Skeletal muscle tissue (tissue), 4 donors: ENCODE measurements around the gene FOXL3. TPM values are rescaled to one million over a fixed set of nuclear protein-coding genes. Genes with fewer than 3 reads are reported as not detected.

Experiments used
- H3K27ac ChIP-seq: one replicate; pipeline ENCODE4 v1.7.0; 2013; ENCODE audit warnings: mild to moderate bottlenecking, low read depth, low read length, inconsistent platforms
- H3K27me3 ChIP-seq, 3 donors: one replicate each; pipeline ENCODE4 v1.7.0; 2013; ENCODE audit warnings: low read length in 3 of 3; ENCODE audit not compliant: control insufficient read depth in 3 of 3, insufficient read depth in 3 of 3
- H3K36me3 ChIP-seq, 3 donors: one replicate each; pipeline ENCODE4 v1.7.0; 2013; ENCODE audit warnings: low read length in 3 of 3; ENCODE audit not compliant: control insufficient read depth in 3 of 3, insufficient read depth in 3 of 3
- H3K4me1 ChIP-seq, 3 donors: one replicate each; pipeline ENCODE4 v1.7.0; 2013; ENCODE audit warnings: low read length in 3 of 3, mild to moderate bottlenecking in 3 of 3; ENCODE audit not compliant: control insufficient read depth in 3 of 3, insufficient read depth in 3 of 3
- H3K4me3 ChIP-seq, 3 donors: one replicate each; pipeline ENCODE4 v1.7.0; 2013; ENCODE audit warnings: low read length in 3 of 3
- H3K9ac ChIP-seq, 3 donors: one replicate each; pipeline ENCODE4 v1.7.0; 2013; ENCODE audit warnings: low read length in 3 of 3, mild to moderate bottlenecking in 3 of 3, moderate library complexity in 2 of 3, low read depth in 1 of 3
- H3K9me3 ChIP-seq, 3 donors: one replicate each; pipeline ENCODE4 v1.7.0; 2013; ENCODE audit warnings: low read length in 3 of 3; ENCODE audit not compliant: control insufficient read depth in 3 of 3
- total RNA-seq: library from RNA; depleted of rRNA; stranded (reverse); fragments of >200 nt; gene quantifications from one replicate; pipeline ENCODE4 v1.2.3, GENCODE V29; 2014
- donor health status: Osteomylitis.

The FOXL3 gene
- total RNA-seq, 1 donor from 2014 or later = not detected

DNA sequence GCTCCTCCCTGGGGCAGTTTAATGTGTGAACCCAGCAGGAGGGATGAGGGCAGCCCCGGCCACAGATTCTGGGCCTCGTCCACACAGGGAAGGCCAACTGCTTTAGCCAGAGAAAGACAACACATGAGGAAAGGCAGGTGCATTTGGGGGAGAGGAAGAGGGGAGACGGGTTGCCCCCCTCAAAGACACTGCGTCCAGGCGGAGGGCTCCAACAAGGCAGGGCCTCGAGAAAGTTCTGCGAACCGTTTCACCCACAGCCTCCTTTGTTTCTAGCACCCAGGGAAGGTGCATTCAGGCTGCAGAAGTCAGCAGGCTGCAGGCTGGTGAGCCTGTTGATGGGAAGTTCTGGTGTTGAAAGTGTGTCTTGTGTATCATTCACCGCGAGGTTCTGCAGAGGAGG, 10.1 kb downstream of the FOXL3 start:
- no peaks in the 10 kb centered on the region for H3K4me1 ChIP-seq
- peaks cover 15 to 33% (median 31%) of the 10 kb centered on the region in 3 donors for H3K27me3 ChIP-seq
- no peak overlapping the region for H3K4me3 ChIP-seq
- no peaks in the 10 kb centered on the region for H3K36me3 ChIP-seq
- peaks cover 0 to 4% (median 0%) of the 10 kb centered on the region in 3 donors for H3K9me3 ChIP-seq
- H3K27ac ChIP-seq = no peak overlapping the region
- H3K9ac ChIP-seq = no peak overlapping the region

DNA sequence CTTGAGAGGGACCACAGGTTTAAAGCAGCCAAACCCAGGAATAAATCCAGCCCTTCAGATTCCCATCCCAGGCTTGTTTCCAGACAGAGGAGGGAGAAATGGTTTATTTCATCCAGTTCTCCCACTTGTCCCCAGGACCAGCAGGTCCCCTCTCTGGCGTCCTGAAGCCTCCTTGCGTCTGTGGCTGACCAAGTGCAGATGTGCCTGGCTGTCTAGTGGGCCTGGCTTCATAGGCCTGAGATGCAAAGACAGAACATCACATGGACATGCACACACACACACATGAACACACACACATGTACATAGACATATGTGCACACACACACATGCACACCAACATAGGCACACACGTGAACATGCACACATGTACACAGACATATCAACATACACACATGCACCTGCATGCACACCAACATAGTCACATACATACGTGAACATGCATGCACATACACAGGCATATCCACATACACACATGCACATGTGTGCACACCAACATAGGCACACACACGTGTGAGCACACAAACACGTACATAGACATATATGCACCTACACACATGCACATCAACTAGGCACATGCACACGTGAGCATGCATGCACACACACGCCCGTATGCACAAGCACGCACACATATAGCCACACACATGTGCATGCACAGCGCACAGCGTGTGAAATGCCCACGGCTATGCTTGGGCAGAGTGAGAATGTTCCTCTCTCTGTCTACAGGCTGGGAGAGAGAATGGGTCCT, 10.7 kb downstream of the FOXL3 start:
- Histone ChIP-seq H3K9me3 (peaks cover 0 to 4% (median 0%) of the 10 kb centered on the region in 3 donors), H3K27me3 (peaks cover 12 to 31% (median 27%) of the 10 kb centered on the region in 3 donors), H3K9ac (no peak overlapping the region), H3K4me1 (no peaks in the 10 kb centered on the region), H3K36me3 (no peaks in the 10 kb centered on the region), H3K4me3 (no peak overlapping the region), H3K27ac (no peak overlapping the region)

GRCh38 chr7:301291-302053, 11.5 kb downstream of the FOXL3 start:
- no peak overlapping the region for H3K9ac ChIP-seq

GRCh38 chr7:302054-302992, 12.4 kb downstream of the FOXL3 start:
- Histone ChIP-seq H3K4me3 (no peak overlapping the region), H3K9ac (no peak overlapping the region)

More at GRCh38 chr7:301291-302053, 11.5 kb downstream of the FOXL3 start:
- peaks cover 12 to 30% (median 26%) of the 10 kb centered on the region in 3 donors for H3K27me3 ChIP-seq
- H3K9me3 ChIP-seq = peaks cover 0 to 4% (median 0%) of the 10 kb centered on the region in 3 donors
- no peaks in the 10 kb centered on the region for H3K36me3 ChIP-seq
- H3K4me1 ChIP-seq = no peaks in the 10 kb centered on the region
- H3K4me3 ChIP-seq = no peak overlapping the region
- H3K27ac ChIP-seq = no peak overlapping the region

GRCh38 chr7:303425-303824, 13.5 kb downstream of the FOXL3 start:
- Histone ChIP-seq H3K27ac (no peak overlapping the region), H3K9ac (no peak overlapping the region), H3K9me3 (peaks cover 0 to 4% (median 3%) of the 10 kb centered on the region in 3 donors), H3K4me3 (no peak overlapping the region), H3K4me1 (no peaks in the 10 kb centered on the region), H3K27me3 (peaks cover 12 to 22% (median 18%) of the 10 kb centered on the region in 3 donors), H3K36me3 (no peaks in the 10 kb centered on the region)

More at GRCh38 chr7:302054-302992, 12.4 kb downstream of the FOXL3 start:
- Histone ChIP-seq H3K36me3 (no peaks in the 10 kb centered on the region), H3K27me3 (peaks cover 12 to 29% (median 26%) of the 10 kb centered on the region in 3 donors), H3K27ac (no peak overlapping the region), H3K9me3 (peaks cover 0 to 4% (median 0%) of the 10 kb centered on the region in 3 donors), H3K4me1 (no peaks in the 10 kb centered on the region)

DNA sequence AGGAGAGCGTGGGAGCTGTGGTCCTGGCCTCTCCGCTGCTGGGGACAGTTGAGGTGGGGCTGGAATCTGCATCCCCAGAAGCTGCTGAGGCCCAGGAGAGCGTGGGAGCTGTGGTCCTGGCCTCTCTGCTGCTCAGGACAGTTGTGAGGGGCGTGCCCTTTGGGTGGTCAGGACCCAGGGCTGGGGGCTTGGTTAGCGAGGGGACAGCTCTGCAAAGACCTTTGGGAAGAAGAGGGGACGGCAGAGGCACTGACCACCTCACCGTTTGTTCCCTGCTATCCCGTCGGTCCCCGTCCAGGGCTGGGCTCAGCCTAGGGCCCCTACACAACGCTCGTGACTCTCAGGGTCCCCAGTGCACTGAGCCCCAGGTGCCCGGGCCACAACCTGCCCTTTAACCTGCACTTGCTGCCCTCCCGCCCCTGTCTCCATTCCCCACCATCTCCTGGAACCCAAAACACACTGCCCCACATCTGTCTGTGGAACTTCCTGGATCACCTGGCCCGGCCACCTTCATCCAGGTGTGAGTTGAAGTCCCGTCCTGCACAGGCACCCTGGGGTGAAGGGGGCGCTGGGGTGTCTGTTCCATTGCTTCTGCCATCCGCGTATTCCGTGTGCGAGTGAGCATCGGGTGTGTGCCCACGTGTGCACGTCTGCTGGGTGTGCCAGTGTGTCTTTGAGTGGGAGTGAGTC, 14.1 kb downstream of the FOXL3 start:
- H3K9me3 ChIP-seq = peaks cover 0 to 4% (median 3%) of the 10 kb centered on the region in 3 donors

GRCh38 chr7:304574-305409, 14.8 kb downstream of the FOXL3 start:
- H3K27ac ChIP-seq = no peak overlapping the region
- H3K9ac ChIP-seq = no peak overlapping the region
- H3K9me3 ChIP-seq = peaks cover 0 to 5% (median 3%) of the 10 kb centered on the region in 3 donors
- no peaks in the 10 kb centered on the region for H3K4me1 ChIP-seq
- H3K36me3 ChIP-seq = no peaks in the 10 kb centered on the region
- H3K27me3 ChIP-seq = peaks cover 12 to 22% (median 21%) of the 10 kb centered on the region in 3 donors
- no peak overlapping the region for H3K4me3 ChIP-seq

More for the DNA sequence above, 14.1 kb downstream of the FOXL3 start:
- Histone ChIP-seq H3K9ac (no peak overlapping the region), H3K36me3 (no peaks in the 10 kb centered on the region), H3K27me3 (peaks cover 12 to 22% (median 18%) of the 10 kb centered on the region in 3 donors), H3K4me1 (no peaks in the 10 kb centered on the region), H3K27ac (no peak overlapping the region), H3K4me3 (no peak overlapping the region)

GRCh38 chr7:305410-306151, 15.6 kb downstream of the FOXL3 start:
- Histone ChIP-seq H3K4me1 (no peaks in the 10 kb centered on the region), H3K9me3 (peaks cover 0 to 8% (median 3%) of the 10 kb centered on the region in 3 donors), H3K9ac (no peak overlapping the region), H3K27me3 (peaks cover 12 to 24% (median 22%) of the 10 kb centered on the region in 3 donors), H3K4me3 (no peak overlapping the region), H3K27ac (no peak overlapping the region), H3K36me3 (no peaks in the 10 kb centered on the region)
